Fibroblast of lung (primary cell): ENCODE measurements around the gene SEPTIN14.

Experiments
- EZH2 ChIP-seq: IDR thresholded peaks from 2 replicates; pipeline ENCODE4 v1.5.1; 2012; ENCODE audit warnings: low read length, control low read depth, mild to moderate bottlenecking; ENCODE audit errors: missing control alignments
- TF ChIP-seq, protein P1 (sequence below), 2 donors: IDR thresholded peaks in 1 of 2; conservative IDR thresholded peaks in 1 of 2; 1 replicate in 1 of 2; 2 replicates in 1 of 2; pipeline ENCODE4 v1.5.1; 2011 to 2012; ENCODE audit warnings: low read length in 2 of 2, control low read depth in 1 of 2, inconsistent platforms in 1 of 2, low read depth in 1 of 2, mild to moderate bottlenecking in 1 of 2

DNA sequence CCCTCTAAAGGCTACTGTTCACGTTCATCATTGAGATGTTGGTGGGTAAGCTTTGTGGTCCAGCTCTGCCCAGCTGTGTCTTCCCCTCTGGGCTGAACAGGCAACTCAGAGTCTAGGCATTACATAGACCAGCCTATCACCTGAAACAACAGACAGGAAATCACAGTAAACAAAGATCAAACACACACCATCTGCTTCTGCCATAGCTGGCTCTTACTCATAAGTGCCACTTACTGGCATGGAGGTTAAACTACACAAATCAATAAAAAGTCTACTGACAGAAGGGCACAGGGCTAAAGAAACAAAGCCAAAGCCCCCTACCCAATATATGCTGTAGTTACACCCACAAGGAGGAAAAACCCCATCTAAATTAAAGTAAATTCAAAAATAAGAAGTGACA is 35.0 kb downstream of the SEPTIN14 start:
- TF ChIP-seq, protein P1, sequence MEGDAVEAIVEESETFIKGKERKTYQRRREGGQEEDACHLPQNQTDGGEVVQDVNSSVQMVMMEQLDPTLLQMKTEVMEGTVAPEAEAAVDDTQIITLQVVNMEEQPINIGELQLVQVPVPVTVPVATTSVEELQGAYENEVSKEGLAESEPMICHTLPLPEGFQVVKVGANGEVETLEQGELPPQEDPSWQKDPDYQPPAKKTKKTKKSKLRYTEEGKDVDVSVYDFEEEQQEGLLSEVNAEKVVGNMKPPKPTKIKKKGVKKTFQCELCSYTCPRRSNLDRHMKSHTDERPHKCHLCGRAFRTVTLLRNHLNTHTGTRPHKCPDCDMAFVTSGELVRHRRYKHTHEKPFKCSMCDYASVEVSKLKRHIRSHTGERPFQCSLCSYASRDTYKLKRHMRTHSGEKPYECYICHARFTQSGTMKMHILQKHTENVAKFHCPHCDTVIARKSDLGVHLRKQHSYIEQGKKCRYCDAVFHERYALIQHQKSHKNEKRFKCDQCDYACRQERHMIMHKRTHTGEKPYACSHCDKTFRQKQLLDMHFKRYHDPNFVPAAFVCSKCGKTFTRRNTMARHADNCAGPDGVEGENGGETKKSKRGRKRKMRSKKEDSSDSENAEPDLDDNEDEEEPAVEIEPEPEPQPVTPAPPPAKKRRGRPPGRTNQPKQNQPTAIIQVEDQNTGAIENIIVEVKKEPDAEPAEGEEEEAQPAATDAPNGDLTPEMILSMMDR (conservative IDR thresholded peaks at IDR 0.05 in 1 of 2, IDR thresholded peaks at IDR 0.05 in 1 of 2; ENCODE audit: low read depth in 1 of 2, low read length in 2 of 2): no peak
- TF ChIP-seq EZH2: no peak
